ENCODE measurements around the gene TMCC2.

The TMCC2 gene

DNA sequence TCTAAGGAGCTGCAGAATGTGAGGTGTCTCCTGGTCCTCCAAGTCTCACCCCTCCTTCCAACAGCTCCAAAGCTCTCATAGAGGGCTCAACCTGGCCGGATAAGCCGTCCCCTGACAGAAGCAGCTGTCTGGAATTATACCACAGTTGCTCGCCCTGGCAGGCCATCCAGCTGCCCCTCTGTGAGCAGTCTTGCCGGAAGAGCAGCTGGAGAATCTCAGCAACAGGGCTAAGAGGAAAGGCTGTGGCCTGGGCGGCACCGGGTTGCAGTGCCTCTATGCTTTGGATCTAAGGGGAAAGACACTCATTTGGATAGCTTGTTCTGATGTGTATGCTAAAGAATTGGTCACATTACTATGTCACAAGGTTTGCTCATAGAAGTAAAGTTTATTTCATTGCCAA is 12.4 kb downstream of the TMCC2 start:
- DNase-seq (ENCODE audit: low read depth): no peak

DNA sequence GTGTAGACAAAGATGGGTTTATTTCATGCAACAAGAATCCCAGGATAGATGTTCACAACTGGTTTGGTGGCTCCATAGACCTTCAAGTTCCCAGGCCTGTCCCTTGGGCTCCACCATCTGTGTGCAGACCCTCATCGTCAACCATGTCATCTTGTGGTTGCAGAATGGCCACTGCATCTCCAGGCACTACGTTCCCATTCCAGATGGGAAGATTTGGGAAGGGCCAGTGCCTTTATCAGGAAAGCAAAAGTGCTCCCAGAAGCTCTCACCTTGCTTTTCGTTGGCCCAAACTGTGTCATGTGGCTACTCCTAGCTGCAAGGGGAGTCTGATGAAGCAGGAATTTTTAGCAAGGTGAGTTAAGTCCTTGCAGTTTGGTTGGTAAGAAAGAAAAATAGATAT is 12.8 kb downstream of the TMCC2 start:
- DNase-seq (ENCODE audit: low read depth): no peak

DNA sequence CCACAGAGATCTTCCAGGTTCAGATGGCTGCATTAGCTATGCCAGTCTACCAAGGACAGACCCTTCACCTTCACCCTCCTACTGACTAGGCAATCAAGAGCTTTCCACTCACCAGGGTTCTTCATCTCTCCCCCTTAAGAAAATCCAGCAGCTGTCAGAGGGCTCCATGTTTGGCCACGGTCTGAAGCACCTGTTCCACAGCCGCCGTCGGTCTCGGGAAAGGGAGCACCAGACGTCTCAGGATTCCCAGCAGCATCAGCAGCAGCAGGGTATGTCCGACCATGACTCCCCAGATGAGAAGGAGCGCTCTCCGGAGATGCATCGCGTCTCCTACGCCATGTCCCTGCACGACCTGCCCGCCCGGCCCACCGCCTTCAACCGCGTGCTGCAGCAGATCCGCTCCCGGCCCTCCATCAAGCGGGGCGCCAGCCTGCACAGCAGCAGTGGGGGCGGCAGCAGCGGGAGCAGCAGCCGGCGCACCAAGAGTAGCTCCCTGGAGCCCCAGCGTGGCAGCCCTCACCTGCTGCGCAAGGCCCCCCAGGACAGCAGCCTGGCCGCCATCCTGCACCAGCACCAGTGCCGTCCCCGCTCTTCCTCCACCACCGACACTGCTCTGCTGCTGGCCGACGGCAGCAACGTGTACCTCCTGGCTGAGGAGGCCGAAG is 13.8 kb downstream of the TMCC2 start:
- DNase-seq (ENCODE audit: low read depth): no peak

DNA sequence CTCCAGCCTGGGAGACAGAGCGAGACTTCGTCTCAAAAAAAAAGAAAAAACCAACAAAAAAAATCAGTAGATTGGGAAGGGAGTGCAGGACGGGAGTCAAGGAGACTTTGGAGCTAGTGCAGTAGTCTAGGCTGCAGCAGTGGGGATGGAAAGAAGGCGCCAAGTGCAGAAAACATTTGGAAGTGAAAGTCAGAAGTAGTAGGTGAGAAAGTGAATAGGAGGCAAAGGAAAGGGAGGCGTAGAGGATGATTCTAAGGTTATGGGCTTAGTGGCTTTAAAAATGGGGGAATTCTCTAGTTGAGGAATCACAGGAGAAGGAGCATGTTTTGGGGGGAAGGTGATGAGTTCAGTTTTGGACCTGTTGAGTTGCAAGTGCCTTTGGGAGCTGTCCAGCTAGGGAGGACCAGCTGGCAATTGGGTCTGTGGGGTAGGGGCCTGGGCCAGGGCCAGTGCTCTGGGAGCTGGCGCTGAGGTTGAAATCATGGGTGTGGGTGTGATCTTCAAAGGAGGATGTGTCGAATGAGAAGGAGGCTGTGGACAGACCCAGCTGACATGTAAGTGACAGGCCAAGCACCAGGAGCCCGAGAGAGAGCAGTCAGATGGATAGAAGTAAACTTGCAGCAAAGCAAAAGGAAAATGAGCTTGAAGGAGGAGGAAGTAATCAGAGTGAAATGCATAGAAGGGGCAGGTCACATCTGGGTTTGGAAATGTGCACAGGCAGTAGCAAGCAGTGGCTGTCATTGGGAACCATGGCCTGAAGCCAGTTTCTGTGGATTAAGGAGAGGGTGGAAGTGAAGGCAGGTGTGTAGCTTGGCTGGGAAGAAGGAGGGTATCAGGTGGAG is 15.8 kb downstream of the TMCC2 start:
- no peak for DNase-seq (ENCODE audit: low read depth)

DNA sequence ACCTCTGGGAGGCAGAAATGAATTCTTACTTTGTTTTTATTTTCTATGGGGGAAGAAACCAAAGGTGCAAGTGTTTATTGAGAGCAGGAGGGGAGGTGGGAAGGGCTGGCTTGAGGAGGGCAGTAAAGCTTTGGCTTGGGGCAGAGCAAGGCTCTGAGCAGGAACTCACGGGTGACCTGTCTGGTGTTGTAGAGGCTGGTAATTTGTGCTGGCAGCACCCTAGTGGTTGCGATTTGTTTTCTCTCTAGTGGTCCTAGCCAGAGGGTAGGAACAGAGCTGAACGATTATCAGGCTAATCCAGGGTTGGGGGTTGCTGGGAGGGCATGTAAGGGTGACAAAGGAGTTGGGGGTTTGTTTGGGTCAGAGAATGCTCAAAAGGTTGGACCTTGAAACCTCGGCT is 16.6 kb downstream of the TMCC2 start:
- no peak for DNase-seq (ENCODE audit: low read depth)

DNA sequence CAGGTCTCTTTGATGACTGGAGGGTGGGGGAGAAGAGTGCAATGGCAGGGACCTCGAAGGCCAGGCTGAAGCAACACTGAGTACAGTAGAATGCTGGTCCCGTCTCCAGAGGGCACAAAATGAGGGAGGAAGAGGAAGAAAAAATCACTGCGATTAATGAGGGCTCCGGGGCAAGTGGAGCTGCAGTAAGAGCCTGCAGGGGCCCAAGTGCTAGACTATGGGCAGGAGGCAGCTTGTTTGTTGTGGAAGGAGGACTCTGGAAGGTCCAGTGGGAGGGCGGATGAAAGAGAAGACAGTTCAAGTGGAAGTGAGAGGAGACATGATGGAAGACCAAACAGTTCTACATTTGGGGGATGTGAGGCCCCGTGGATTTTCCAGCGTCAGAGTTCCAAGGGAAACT is 17.4 kb downstream of the TMCC2 start:
- no peak for DNase-seq (ENCODE audit: low read depth)

- DNase-seq (ENCODE audit: low read depth): no peak
These were observed 18.8 kb downstream of the TMCC2 start for GRCh38 chr1:205246351-205247119.

DNA sequence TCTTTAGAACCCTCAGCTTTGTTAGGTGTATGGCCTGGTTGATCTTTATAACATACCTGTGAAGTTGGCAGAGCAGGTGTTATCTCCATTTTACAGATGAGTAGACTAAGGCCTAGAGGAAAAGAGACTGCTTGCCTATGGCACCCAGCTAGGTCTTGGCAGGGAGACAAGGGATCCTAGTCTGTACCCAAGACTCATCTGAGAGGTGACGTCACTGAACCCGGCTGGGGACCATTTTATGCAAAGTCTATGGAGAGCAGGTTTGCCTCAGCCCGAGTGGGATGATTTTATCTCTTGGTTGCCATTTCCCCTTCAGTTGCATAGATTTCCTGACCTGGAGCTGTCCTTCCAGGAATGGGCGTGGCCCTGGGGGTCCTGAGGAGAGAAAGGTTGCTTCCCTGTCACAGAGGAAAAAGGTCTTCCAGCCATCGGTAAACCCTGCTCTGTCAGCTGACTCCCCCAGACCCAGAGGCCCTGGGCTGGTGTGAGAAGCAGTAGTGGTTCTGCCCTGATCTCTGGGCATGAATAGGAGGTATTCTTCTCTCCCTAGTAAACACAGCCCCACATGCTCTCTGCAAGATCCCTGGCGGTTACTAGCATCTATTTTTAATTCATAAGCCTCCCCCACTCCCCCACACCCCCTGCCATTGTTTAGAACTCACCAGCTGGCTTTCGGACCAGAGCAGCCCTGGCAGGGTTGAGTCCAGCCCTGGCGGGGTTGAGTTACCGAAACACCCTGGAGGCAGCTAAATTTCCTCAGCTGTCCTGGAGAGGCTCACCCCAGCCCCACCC is 19.6 kb downstream of the TMCC2 start:
- DNase-seq (ENCODE audit: low read depth): no peak

DNA sequence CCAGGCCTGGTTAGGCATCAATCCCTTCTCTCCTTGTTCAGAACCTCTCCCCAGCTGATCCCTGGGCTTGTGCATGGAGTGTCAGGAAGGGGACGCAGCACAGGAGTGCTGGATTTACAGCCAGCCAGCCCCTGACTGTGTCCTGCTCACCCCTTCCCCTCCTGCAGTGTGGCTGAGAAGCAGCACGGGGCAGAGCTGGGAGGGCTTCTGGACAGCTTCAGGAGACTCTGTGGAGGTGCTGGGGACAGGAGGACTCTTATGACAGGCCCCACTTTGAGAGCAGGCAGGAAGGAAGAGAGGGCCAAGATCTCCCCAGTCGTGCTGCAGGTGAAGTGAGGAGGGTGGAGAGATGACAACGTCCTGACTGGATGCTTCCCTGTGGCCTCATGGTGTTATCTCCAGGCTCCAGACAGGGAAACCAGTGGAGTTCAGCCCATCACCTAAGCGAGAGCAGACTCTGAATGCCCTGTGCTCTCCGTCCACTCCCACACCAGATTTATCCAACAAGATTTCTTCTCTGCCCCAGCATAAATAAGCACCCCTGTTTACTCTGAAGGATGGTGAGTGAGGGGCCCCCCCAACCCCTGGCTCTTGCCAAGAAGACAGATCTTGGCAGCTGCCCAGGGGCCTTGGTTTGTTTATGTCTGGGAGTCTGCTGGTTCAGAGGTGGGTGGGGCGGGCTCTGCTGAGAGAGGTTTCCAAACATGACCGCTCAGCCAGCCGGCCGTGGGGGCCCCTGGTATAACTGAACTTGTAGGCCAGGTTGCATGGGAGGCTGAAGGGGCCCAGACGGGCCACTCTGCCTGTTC is 21.3 kb downstream of the TMCC2 start:
- DNase-seq (ENCODE audit: low read depth): peak; percentile 90

DNA sequence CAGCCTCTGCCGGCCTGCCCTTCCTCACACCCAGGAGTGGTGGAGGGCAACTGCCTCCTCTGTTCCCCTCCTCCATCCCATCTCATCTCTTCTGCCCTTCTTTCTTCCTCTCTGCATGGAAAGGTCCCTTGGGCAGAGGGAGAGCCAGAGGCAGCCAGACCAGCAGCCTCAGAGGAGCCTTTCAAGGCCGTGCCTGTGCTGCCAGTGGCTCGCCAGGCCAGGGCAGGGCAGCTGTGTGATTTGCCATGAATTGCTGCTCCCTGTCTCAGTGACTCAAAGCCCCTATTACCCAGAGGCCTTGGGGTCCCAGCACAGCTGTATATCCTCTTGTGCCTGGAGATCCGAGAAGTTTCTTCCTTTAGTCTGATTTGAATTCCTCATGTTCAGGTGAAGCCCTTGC is 21.9 kb downstream of the TMCC2 start:
- DNase-seq (ENCODE audit: low read depth): no peak

GRCh38 chr1:205250699-205251098 is 23.0 kb downstream of the TMCC2 start:
- DNase-seq (ENCODE audit: low read depth): no peak

- no peak for DNase-seq (ENCODE audit: low read depth)
These were observed 23.8 kb downstream of the TMCC2 start for GRCh38 chr1:205251576-205251975.

GRCh38 chr1:205255941-205256780 is 28.4 kb downstream of the TMCC2 start:
- peak; percentile 66 for DNase-seq (ENCODE audit: low read depth)

DNA sequence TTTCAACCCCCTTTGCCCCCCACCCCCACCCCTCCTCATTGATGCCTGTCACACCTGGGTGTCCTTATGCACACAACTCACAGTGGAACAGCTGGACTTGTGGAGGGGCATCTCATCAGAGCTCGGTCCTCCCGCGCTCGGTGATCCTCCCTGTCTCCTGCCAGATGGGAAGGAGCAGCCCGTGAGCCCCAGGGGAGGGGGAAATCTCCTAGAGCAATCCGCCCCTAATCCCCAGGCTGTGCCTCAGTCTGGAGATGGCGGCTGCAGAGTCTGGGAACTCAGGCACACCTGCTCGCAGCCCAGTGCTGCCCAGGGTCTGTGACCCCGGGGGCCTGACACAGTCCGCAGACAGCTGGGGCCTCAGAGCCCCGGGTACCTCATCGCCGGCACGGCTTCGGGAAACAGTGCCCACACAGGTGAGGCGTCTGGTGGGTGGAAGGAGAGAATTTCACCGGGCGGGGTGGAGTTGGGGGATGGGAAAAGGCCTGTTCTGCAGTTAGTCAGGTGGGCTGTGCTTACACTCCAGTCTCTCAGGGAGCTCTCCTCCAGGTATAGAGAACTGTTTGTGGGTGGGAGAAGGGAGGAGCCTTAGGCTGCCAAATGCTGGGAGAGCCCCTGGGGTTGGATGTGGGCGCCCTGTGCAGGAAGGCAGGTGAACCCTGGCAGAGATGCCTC is 29.3 kb downstream of the TMCC2 start:
- DNase-seq (ENCODE audit: low read depth): no peak

DNA sequence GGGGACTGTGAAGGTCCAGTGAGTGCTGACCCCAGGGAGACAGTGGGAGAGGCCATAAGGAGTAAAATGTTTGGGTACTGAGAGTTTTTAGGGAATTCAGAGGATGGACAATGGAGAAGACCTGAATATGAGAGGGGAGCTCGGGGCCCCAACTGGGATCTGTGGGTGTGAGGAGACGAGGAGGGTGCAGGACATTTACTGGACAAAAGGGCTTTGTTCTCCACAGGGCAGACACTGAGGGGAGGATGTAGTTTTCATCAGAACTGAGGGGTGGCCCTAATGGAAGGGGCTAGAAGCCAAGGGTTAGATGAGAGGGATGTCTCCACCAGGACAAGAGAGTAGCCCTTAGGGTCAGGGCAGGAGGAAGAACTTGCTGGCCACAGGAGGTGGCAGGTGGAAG is 30.0 kb downstream of the TMCC2 start:
- no peak for DNase-seq (ENCODE audit: low read depth)

GRCh38 chr1:205258261-205258691 is 30.5 kb downstream of the TMCC2 start:
- DNase-seq (ENCODE audit: low read depth): peak; percentile 26

DNA sequence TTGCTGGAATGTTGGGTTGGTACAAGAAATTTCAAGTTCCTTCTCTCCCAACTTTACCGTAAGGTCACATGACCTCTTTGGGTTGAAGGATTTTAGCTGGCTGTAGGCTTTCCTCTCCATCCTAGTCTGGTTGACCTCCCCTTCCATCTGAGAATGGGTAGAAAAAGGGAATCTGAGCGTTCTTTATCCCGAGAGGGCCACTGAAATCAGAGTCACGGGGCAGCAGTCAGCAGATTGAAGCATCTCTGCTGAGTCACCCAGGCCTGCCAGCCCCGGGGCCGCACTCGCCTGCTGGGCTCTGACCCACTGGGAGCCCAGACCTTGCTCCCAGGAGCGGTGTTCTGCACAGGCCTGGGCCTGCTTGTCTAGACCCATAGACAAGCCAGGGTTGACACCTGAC is 31.0 kb downstream of the TMCC2 start:
- peak; percentile 73 for DNase-seq (ENCODE audit: low read depth)

DNA sequence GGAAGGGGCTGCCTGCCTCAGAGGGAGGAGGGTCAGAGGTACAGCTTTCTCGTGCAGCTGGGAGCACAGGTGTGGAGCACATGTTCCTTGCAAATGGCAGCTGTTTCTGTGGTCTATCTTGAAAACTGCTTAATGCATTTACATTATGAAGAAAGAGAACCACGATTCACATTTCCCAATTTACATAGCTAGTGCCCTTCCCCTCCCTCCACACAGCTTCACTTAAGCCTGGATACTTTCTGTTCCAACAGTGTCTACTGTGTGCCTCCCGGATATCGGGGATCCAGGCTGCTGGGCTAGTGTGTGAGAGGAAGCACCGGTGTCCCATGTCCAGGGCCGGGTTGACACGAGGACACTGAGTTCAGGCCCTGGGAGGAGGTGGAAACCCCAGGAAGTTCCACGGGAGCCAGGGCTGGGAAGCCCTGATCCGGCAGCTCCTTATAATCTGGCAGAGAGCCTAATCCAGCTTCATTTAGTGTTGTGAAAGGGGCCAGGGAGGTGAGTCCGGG is 31.6 kb downstream of the TMCC2 start:
- peak; percentile 40 for DNase-seq (ENCODE audit: low read depth)

DNA sequence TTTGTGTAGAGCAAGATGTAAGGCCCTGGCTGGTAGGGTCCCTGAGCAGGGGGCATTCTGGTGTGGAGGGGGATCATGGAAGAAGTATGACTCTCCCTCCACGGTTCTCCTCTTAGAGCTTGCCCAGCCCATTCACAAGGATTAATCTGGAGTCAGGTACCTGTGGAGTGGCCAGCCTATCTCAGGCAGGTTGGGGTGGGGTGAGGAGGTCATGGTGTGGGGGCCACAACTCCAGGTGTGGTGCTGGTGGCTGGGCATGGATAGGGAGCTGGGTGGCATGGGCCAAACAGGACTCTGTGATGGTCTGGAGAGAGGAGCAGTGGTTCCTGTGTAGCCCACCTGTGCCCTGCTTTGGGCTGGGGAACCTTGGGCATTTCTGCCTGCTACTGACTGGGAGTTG is 32.3 kb downstream of the TMCC2 start:
- DNase-seq (ENCODE audit: low read depth): no peak

Measured in amniotic epithelial cell (primary cell).